HAP-1 (cell line): Measurements from ENCODE around the gene CAPN10.
A peak's percentile ranks its signal among the peaks of the same experiment; 100 is the strongest.

Experiments used
- DNase-seq, 2 experiments: peaks; one replicate each; pipeline ENCODE4 v3.0.0-alpha.2; 2016 to 2020; ENCODE audit warnings: low spot score in 2 of 2
- H3K27me3 ChIP-seq: fragments of 250-450 bp; sonication (Bioruptor Pico); 2 replicates; pipeline ENCODE4 v1.5.1; 2020; ENCODE audit warnings: low read depth, mild to moderate bottlenecking, moderate library complexity
- H3K36me3 ChIP-seq: fragments of 250-450 bp; sonication (Bioruptor Pico); replicated peaks from 2 replicates; pipeline ENCODE4 v1.5.1; 2020; ENCODE audit warnings: mild to moderate bottlenecking
- H3K4me1 ChIP-seq: fragments of 250-450 bp; sonication (Bioruptor Pico); 2 replicates; pipeline ENCODE4 v1.5.1; 2020; ENCODE audit warnings: mild to moderate bottlenecking
- H3K4me3 ChIP-seq: fragments of 250-450 bp; sonication (Bioruptor Pico); 2 replicates; pipeline ENCODE4 v1.5.1; 2020; ENCODE audit warnings: mild to moderate bottlenecking, moderate library complexity
- H3K9me3 ChIP-seq: fragments of 250-450 bp; sonication (Bioruptor Pico); 2 replicates; pipeline ENCODE4 v1.5.1; 2020; ENCODE audit warnings: mild to moderate bottlenecking, moderate library complexity
- in situ Hi-C: fragments of 300-500 bp; cut with MboI; formaldehyde crosslinking; loops from 3 replicates; pipeline ENCODE4 v1.14.3; 2020; ENCODE audit warnings: low sequenced_read_pairs, inconsistent platforms, mixed read lengths

The CAPN10 gene

GRCh38 chr2:240567137-240567871 lies 19.2 kb upstream of the CAPN10 start:
- Histone ChIP-seq H3K9me3 (no peaks in the 10 kb centered on the region), H3K27me3 (no peaks in the 10 kb centered on the region), H3K4me1 (peaks cover 21% of the 10 kb centered on the region), H3K36me3 (peaks cover 3% of the 10 kb centered on the region), H3K4me3 (peak overlapping the region; percentile 47)
- DNase-seq, result no peak
- in situ Hi-C loops, result no loop called here

- Histone ChIP-seq H3K9me3 (no peaks in the 10 kb centered on the region), H3K4me3 (peak within 1 kb of the TSS; percentile 47), H3K36me3 (no peaks in the 10 kb centered on the region; the same call in 1 of the 2 replicates), H3K27me3 (no peaks in the 10 kb centered on the region), H3K4me1 (peaks cover 21% of the 10 kb centered on the region)
- peak in 1 of 2 experiments; percentile 50 for DNase-seq
- in situ Hi-C loops, result no loop called here
Measured at GRCh38 chr2:240567872-240568677, 18.5 kb upstream of the CAPN10 start, which contains the start of gene RNPEPL1. Gene RNPEPL1 (plus strand): TSS chr2:240568484. CDS start chr2:240568587, 103 bp downstream.

- Histone ChIP-seq H3K4me1 (peaks cover 21% of the 10 kb centered on the region), H3K27me3 (no peaks in the 10 kb centered on the region), H3K4me3 (peak overlapping the region; percentile 36), H3K36me3 (no peaks in the 10 kb centered on the region), H3K9me3 (no peaks in the 10 kb centered on the region)
- in situ Hi-C loops, result no loop called here
- DNase-seq, result peak in 1 of 2 experiments; percentile 43
Measured at GRCh38 chr2:240568678-240569522, 17.6 kb upstream of the CAPN10 start.

- in situ Hi-C loops, result no loop called here
- H3K4me3 ChIP-seq, result peak overlapping the region; percentile 36
- peaks cover 21% of the 10 kb centered on the region for H3K4me1 ChIP-seq
- H3K36me3 ChIP-seq, result 0 out of 2 replicates have a peak, but pooled peaks cover under 1% of the 10 kb centered on the region
- H3K27me3 ChIP-seq, result no peaks in the 10 kb centered on the region
- DNase-seq, result no peak
- H3K9me3 ChIP-seq, result no peaks in the 10 kb centered on the region
Measured at GRCh38 chr2:240569523-240569997, 17.0 kb upstream of the CAPN10 start.

GRCh38 chr2:240569998-240570530 lies 16.5 kb upstream of the CAPN10 start:
- Histone ChIP-seq H3K36me3 (0 out of 2 replicates have a peak, but pooled peaks cover 4% of the 10 kb centered on the region), H3K9me3 (no peaks in the 10 kb centered on the region), H3K4me1 (peaks cover 21% of the 10 kb centered on the region), H3K27me3 (no peaks in the 10 kb centered on the region), H3K4me3 (no peak overlapping the region)
- in situ Hi-C loops, result no loop called here
- DNase-seq, result peak in 1 of 2 experiments; percentile 9

GRCh38 chr2:240570531-240571313 lies 15.8 kb upstream of the CAPN10 start:
- no peak overlapping the region for H3K4me3 ChIP-seq
- no peaks in the 10 kb centered on the region for H3K9me3 ChIP-seq
- in situ Hi-C loops, result no loop called here
- 0 out of 2 replicates have a peak, but pooled peaks cover 4% of the 10 kb centered on the region for H3K36me3 ChIP-seq
- DNase-seq, result no peak
- no peaks in the 10 kb centered on the region for H3K27me3 ChIP-seq
- H3K4me1 ChIP-seq, result peaks cover 18% of the 10 kb centered on the region

GRCh38 chr2:240571314-240571973 lies 15.1 kb upstream of the CAPN10 start:
- Histone ChIP-seq H3K27me3 (no peaks in the 10 kb centered on the region), H3K36me3 (0 out of 2 replicates have a peak, but pooled peaks cover 4% of the 10 kb centered on the region), H3K4me3 (no peak overlapping the region), H3K4me1 (peaks cover 13% of the 10 kb centered on the region), H3K9me3 (no peaks in the 10 kb centered on the region)
- DNase-seq, result no peak
- in situ Hi-C loops, result no loop called here

GRCh38 chr2:240572141-240573031 lies 14.1 kb upstream of the CAPN10 start:
- Histone ChIP-seq H3K9me3 (no peaks in the 10 kb centered on the region), H3K4me1 (peaks cover 5% of the 10 kb centered on the region), H3K36me3 (peaks cover 7% of the 10 kb centered on the region; the same call in 1 of the 2 replicates), H3K4me3 (no peak overlapping the region), H3K27me3 (no peaks in the 10 kb centered on the region)
- DNase-seq, result no peak
- in situ Hi-C loops, result no loop called here

- no peak for DNase-seq
- no peaks in the 10 kb centered on the region for H3K27me3 ChIP-seq
- no peaks in the 10 kb centered on the region for H3K9me3 ChIP-seq
- H3K4me1 ChIP-seq, result no peaks in the 10 kb centered on the region; the same call in 1 of the 2 replicates
- in situ Hi-C loops, result no loop called here
- peaks cover 13% of the 10 kb centered on the region for H3K36me3 ChIP-seq
- H3K4me3 ChIP-seq, result no peak overlapping the region
Measured at GRCh38 chr2:240573071-240573515, 13.4 kb upstream of the CAPN10 start.

- peaks cover 14% of the 10 kb centered on the region for H3K36me3 ChIP-seq
- no peaks in the 10 kb centered on the region for H3K27me3 ChIP-seq
- DNase-seq, result no peak
- H3K4me1 ChIP-seq, result no peaks in the 10 kb centered on the region; the same call in 1 of the 2 replicates
- H3K4me3 ChIP-seq, result no peak overlapping the region
- no peaks in the 10 kb centered on the region for H3K9me3 ChIP-seq
- in situ Hi-C loops, result no loop called here
Measured at GRCh38 chr2:240573516-240574385, 12.8 kb upstream of the CAPN10 start.
